Keratinocyte (primary cell): ENCODE measurements around the gene ACSF3. TPM values are rescaled to one million over a fixed set of nuclear protein-coding genes. Genes with fewer than 3 reads are reported as not detected.

ENCODE experiments used
- DNase-seq: peaks from one replicate; pipeline ENCODE4 v3.0.0-alpha.2; 2011; ENCODE audit warnings: low read depth, missing footprints, low spot score
- FAIRE-seq: peaks from 2 replicates; lab custom pipeline; 2011; peaks lifted over from hg19 to GRCh38; lab: Jason Lieb, UNC
- H2AFZ ChIP-seq: 2 replicates; pipeline ENCODE4 v1.6.0; 2012; ENCODE audit warnings: low read length, control low read depth, inconsistent platforms; ENCODE audit not compliant: control insufficient read depth
- H3K27ac ChIP-seq: 2 replicates; pipeline ENCODE4 v1.5.1; 2011; ENCODE audit warnings: low read length; ENCODE audit not compliant: control insufficient read depth, insufficient read depth
- H3K27me3 ChIP-seq: 3 replicates; pipeline ENCODE4 v1.6.0; 2011; ENCODE audit warnings: low read length; ENCODE audit not compliant: control insufficient read depth, insufficient read depth; ENCODE audit errors: extremely low read depth
- H3K36me3 ChIP-seq, 2 experiments: 2 replicates in 1 of 2; 3 replicates in 1 of 2; pipeline ENCODE4 v1.5.1; 2011; ENCODE audit warnings: low read length in 2 of 2, mild to moderate bottlenecking in 1 of 2; ENCODE audit not compliant: control insufficient read depth in 2 of 2, insufficient read depth in 2 of 2; ENCODE audit errors: extremely low read depth in 1 of 2
- H3K4me1 ChIP-seq: 3 replicates; pipeline ENCODE4 v1.5.1; 2011; ENCODE audit warnings: low read length; ENCODE audit not compliant: control insufficient read depth, insufficient read depth; ENCODE audit errors: extremely low read depth
- H3K4me2 ChIP-seq: 3 replicates; pipeline ENCODE4 v1.6.0; 2011; ENCODE audit warnings: low read depth, low read length; ENCODE audit not compliant: control insufficient read depth, insufficient read depth; ENCODE audit errors: extremely low read depth
- H3K4me3 ChIP-seq, 3 experiments: fragments of 200-600 bp in 1 of 3; sonication (generic) in 1 of 3; 2 replicates in 2 of 3; 3 replicates in 1 of 3; pipeline ENCODE4 v1.5.1; 2011 to 2016; ENCODE audit warnings: low read length in 3 of 3, mild to moderate bottlenecking in 3 of 3, control low read depth in 2 of 3, inconsistent platforms in 1 of 3, low read depth in 1 of 3, mixed read lengths in 1 of 3, mixed run types in 1 of 3, moderate library complexity in 1 of 3; ENCODE audit not compliant: control insufficient read depth in 2 of 3, insufficient read depth in 2 of 3; ENCODE audit errors: extremely low read depth in 1 of 3
- H3K79me2 ChIP-seq: 2 replicates; pipeline ENCODE4 v1.6.0; 2012; ENCODE audit warnings: low read length; ENCODE audit not compliant: control insufficient read depth, insufficient read depth
- H3K9ac ChIP-seq: 3 replicates; pipeline ENCODE4 v1.6.0; 2011; ENCODE audit warnings: low read length; ENCODE audit not compliant: control insufficient read depth, insufficient read depth; ENCODE audit errors: extremely low read depth
- H3K9me1 ChIP-seq: 3 replicates; pipeline ENCODE4 v1.6.0; 2011; ENCODE audit warnings: low read length; ENCODE audit not compliant: control insufficient read depth, insufficient read depth; ENCODE audit errors: extremely low read depth
- H3K9me3 ChIP-seq: 2 replicates; pipeline ENCODE4 v1.5.1; 2012; ENCODE audit warnings: low read depth, low read length; ENCODE audit not compliant: control insufficient read depth
- H4K20me1 ChIP-seq: 3 replicates; pipeline ENCODE4 v1.6.0; 2011; ENCODE audit warnings: low read length; ENCODE audit not compliant: control insufficient read depth, insufficient read depth; ENCODE audit errors: extremely low read depth
- CTCF ChIP-seq, 3 experiments: IDR thresholded peaks in 1 of 3; conservative IDR thresholded peaks in 1 of 3; optimal IDR thresholded peaks in 1 of 3; 2 replicates in 2 of 3; 3 replicates in 1 of 3; pipeline versions ENCODE3 to v1.5.1; 2011; ENCODE audit warnings: low read length in 3 of 3, mild to moderate bottlenecking in 3 of 3, moderate library complexity in 2 of 3, control low read depth in 1 of 3, inconsistent platforms in 1 of 3; ENCODE audit not compliant: insufficient read depth in 2 of 3; ENCODE audit errors: extremely low read depth in 1 of 3
- EZH2 ChIP-seq: IDR thresholded peaks from one replicate; pipeline ENCODE4 v1.6.1; 2012; ENCODE audit warnings: inconsistent platforms, mild to moderate bottlenecking, low read length, moderate library complexity
- dilution Hi-C: fragments of 300-500 bp; cut with MboI; formaldehyde crosslinking; loops from one replicate; pipeline ENCODE4 v1.7.0; 2020; ENCODE audit warnings: low sequenced_read_pairs; ENCODE audit not compliant: extremely low pct_ligation_motif_present
- polyA plus RNA-seq, 5 experiments: library from polyadenylated mRNA; depleted of rRNA in 3 of 5; stranded (reverse) in 3 of 5; stranded (forward) in 1 of 5; unstranded in 1 of 5; fragments of >200 nt; gene quantifications; 1 replicate in 1 of 5; 2 replicates in 3 of 5; 3 replicates in 1 of 5; pipeline versions ENCODE4 v1.2.1 to v1.2.3, GENCODE V29; 2011 to 2012; ENCODE audit warnings: missing spikeins in 2 of 5, low read depth in 1 of 5, low replicate concordance in 1 of 5

ACSF3 gene
- polyA plus RNA-seq, 1 donor (not counting 4 experiments of a cell fraction or from before 2014, with no cell fraction given): 13.4 TPM

- H3K36me3 ChIP-seq: peaks cover 23 to 26% of the 10 kb centered on the region in 2 experiments
- dilution Hi-C loops: no loop called here
- DNase-seq (no peak), FAIRE-seq (no peak)
- no peak overlapping the region for H3K4me3 ChIP-seq
- no peak overlapping the region for H2AFZ ChIP-seq
- no peak overlapping the region for H3K9ac ChIP-seq
- H3K9me1 ChIP-seq: peaks cover 5% of the 10 kb centered on the region
- no peak overlapping the region for H3K27ac ChIP-seq
- H3K27me3 ChIP-seq: no peaks in the 10 kb centered on the region
- H3K4me1 ChIP-seq: peaks cover 18% of the 10 kb centered on the region
- H3K4me2 ChIP-seq: no peak overlapping the region
- no peak for TF ChIP-seq EZH2
- TF ChIP-seq CTCF (optimal IDR thresholded peaks at IDR 0.05 in 1 of 3, IDR thresholded peaks at IDR 0.05 in 1 of 3, conservative IDR thresholded peaks at IDR 0.05 in 1 of 3; ENCODE audit: extremely low read depth in 1 of 3, insufficient read depth in 2 of 3, low read length in 3 of 3): no peak
- no peaks in the 10 kb centered on the region for H3K9me3 ChIP-seq
- no peaks in the 10 kb centered on the region for H3K79me2 ChIP-seq
- peaks cover 5% of the 10 kb centered on the region for H4K20me1 ChIP-seq
Measured at GRCh38 chr16:89119166-89119621, 25.5 kb downstream of the ACSF3 start.

GRCh38 chr16:89119661-89120141 lies 26.0 kb downstream of the ACSF3 start:
- Histone ChIP-seq H3K9me1 (peaks cover 1% of the 10 kb centered on the region), H3K36me3 (peaks cover 22 to 23% of the 10 kb centered on the region in 2 experiments), H3K4me1 (peaks cover 13% of the 10 kb centered on the region), H3K9ac (no peak overlapping the region), H3K27me3 (no peaks in the 10 kb centered on the region), H3K79me2 (no peaks in the 10 kb centered on the region), H3K4me3 (no peak overlapping the region), H3K27ac (no peak overlapping the region), H2AFZ (no peak overlapping the region), H4K20me1 (peaks cover 5% of the 10 kb centered on the region), H3K9me3 (no peaks in the 10 kb centered on the region), H3K4me2 (no peak overlapping the region)
- no peak for FAIRE-seq
- dilution Hi-C loops: no loop called here
- no peak for DNase-seq
- no peak for TF ChIP-seq CTCF (optimal IDR thresholded peaks at IDR 0.05 in 1 of 3, IDR thresholded peaks at IDR 0.05 in 1 of 3, conservative IDR thresholded peaks at IDR 0.05 in 1 of 3; ENCODE audit: extremely low read depth in 1 of 3, insufficient read depth in 2 of 3, low read length in 3 of 3)
- no peak for TF ChIP-seq EZH2
